HG03442 (cell line): ENCODE results near the gene EEF1A1.
"Not testable (repeated sequence)": the region's sequence is repeated elsewhere in the genome, so short reads cannot be mapped to it uniquely, and the experiment has no call there.

Experiments
- ATAC-seq: cut with Tn5 transposase; IDR thresholded peaks from one replicate; pipeline ENCODE4 v1.9.1; 2021; ENCODE audit warnings: mild to moderate bottlenecking, moderate library complexity; ENCODE audit not compliant: unreplicated experiment

EEF1A1 gene

DNA sequence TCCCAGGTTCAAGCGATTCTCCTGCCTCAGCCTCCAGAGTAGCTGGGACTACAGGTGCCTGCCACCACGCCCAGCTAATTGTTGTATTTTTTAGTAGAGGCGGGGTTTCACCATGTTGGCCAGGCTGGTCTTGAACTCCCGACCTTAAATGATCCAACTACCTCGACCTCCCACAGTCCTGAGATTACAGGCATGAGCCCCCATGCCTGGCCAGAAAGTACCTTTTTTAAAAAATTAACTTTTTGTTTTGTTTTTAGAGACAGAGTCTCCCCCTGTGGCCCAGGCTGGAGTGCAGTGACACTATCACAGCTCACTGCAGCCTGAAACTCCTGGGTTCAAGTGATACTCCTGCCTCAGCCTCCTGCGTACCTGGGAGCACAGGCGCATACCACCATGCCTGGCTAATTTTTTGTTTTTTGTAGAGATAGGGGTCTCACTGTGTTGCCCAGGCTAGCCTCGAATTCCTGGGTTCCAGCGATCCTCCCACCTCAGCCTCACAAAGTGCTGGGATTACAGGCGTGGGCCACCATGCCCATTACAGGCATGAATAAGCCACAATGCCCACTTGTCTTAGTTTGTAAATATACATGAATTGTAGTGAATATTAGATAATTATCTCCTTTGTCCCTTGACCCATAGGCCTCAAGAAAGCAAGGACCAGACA is 17.4 kb upstream of the EEF1A1 start:
- ATAC-seq = peak; percentile 10

DNA sequence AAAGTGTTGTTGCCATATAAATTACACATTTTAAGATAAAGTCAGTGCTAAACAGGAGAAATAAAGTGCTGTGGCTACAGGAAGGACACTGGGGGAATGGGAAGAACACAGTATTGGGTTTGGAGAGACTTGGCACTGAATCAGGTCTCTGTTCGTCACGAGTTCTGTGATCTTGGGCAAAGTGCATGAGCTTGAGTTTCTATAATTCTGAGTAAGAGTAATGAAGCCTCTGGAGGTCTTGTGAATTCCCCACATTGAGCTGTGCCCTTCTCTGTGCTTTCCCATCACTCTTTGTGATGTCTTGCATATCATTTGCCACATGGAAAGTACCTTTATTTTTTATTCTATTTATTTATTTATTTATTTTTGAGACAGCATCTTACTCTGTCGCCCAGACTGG is 16.8 kb upstream of the EEF1A1 start:
- peak; percentile 71 for ATAC-seq

DNA sequence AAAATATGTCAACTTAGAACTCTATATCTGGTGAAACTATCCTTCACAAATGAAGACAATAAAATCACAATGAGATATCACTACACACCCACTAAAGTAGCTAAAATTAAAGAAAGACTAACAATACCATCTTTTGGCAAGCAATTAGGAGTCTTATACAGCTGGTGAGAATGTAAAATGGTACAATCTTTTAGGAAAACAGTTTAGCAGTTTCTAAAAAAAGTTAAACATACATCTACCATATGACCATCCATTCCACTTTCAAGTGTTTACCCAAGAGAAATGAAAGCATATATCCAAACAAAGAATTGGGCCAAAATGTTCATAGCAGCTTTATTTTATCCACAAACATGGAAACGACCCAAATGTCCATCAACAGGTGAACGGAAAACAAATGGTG is 13.8 kb upstream of the EEF1A1 start:
- no peak for ATAC-seq

DNA sequence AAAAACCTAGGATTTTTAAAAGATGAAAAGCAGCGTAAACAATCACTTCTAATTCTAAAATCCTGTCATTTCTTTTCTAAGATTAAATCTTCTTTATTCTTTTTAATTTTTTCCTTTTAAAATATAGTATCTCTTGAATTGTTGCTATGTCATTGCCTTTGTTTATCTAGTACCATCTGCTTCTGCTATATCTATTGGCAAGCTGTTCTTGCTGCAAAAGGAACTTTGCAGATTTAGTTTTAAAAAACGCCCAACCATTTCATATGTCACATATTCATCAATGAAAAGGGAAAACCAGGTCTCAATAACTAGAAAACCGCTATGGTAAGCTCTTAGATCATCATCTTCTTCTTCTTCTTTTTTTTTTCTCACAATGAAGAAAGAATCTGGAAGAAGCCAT is 11.5 kb upstream of the EEF1A1 start:
- no peak for ATAC-seq

DNA sequence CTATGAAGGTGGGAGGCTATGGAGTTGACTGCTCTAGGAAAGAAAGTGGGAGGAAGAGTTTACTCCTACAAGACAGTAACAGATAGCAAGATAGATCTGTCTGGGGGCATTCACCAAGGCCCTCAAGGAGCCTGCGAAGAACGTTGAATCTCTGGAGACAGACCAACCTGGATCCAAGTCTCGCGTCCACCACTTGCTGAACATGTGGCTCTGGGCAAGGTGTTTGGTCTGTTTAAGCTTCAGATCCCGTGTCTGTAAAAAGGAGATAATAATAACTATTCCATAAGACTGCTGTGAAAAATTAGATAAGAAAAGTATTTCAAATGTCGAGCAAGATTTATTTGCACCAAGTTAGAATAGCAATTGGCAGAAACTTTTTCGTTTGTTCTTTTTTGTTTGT is 8.1 kb upstream of the EEF1A1 start:
- no peak for ATAC-seq

DNA sequence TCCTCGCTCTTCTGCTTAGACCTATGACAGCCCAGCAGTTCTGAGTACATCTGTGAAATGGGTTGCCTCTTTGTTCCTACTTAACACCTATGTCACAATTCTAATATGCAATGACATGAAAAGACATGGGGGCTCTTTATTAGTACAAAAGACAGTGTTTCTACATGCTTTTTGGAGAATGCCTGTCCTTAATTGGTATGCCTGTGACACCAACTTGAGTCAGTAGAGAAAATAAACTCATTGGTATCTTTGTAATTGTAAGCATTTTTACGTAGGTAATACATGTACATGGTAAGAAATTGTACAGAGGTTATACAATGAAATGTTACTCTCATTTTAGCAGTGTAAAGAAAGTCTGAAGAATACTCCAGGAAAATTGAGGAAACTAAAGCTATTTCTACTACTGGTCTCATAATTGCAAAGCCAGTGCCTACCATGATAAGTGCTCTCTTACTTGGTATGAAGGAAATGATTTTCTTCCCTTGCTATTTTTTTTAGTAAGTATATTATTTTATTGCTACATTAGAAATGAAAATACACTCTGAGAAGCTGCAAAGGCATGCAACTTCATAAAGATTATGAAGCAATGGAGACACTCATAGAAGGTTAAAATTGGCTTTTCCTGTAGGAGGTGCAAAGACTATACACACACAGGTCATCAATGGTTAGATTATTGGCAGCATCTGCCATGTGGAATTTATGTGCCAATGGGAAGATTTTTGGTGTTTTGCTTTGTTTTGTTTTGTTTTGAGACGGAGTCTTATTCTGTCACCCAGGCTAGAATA is 4.9 kb upstream of the EEF1A1 start:
- no peak for ATAC-seq

DNA sequence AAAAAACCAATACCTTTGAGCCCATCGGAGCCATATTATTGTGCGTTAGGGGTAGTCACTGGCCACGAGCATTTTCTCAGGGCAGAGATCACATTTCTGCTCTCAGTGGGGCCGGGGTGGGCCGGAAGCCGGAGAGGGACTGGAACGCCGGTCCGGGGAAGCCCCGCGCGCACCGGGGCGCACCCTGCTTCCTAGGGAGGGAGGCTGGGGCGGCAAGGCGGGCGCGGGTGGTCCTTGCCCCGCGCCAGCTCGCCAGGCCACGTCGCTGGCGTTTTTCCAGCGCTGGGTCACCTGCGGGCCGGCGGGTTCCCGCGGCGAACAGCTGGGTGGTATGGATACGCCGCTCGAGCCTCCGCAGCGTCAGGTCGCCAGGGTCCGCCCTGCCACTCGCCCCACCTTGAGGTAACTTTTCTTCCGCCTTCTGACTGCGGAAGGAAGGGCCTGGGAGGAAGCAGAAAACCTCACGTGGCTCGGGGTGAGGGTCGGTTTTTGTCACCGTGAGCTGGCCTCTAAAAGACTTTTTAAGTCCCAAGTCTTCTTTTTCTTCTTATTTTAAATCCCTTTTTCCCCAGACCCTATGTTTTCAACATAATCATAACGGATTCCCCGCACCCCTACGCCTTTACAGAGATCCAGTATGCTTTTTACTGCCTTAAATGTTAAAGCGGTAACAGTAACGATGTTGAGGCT is 2.7 kb upstream of the EEF1A1 start:
- peak; percentile 53 for ATAC-seq

DNA sequence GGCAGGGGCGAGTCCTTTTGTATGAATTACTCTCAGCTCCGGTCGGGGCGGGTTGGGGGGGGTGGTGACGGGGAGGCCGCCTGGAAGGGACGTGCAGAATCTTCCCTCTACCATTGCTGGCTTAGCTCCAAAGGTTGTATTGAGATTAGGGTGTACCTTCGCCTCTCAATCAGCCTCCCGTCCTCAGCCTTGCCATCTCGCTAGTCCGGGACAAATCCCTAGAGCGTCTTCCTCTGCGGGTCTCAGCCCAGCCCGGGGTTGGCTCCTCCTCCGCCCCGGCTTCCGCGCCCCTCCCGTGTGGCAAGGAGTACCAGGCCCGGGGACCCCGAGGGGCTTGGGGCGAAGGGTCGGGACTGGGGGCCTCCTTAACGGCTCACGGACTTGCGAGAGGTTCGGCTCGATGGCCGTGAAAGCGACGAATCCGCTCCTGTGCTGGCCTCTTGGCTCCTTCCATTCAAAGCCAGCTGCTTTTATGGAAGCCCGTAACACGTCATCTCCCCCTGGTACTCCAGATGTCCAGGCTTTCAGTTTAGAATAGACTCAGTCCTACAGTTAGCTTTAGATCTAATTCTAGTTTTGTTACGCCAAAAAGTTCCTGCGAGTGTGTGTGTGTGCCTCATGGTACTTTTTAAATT is 636 bp upstream of the EEF1A1 start:
- peak; percentile 26 for ATAC-seq

DNA sequence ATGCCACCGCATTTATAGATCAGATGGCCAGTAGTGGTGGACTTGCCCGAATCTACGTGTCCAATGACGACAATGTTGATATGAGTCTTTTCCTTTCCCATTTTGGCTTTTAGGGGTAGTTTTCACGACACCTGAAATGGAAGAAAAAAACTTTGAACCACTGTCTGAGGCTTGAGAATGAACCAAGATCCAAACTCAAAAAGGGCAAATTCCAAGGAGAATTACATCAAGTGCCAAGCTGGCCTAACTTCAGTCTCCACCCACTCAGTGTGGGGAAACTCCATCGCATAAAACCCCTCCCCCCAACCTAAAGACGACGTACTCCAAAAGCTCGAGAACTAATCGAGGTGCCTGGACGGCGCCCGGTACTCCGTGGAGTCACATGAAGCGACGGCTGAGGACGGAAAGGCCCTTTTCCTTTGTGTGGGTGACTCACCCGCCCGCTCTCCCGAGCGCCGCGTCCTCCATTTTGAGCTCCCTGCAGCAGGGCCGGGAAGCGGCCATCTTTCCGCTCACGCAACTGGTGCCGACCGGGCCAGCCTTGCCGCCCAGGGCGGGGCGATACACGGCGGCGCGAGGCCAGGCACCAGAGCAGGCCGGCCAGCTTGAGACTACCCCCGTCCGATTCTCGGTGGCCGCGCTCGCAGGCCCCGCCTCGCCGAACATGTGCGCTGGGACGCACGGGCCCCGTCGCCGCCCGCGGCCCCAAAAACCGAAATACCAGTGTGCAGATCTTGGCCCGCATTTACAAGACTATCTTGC is 725 bp downstream of the EEF1A1 start:
- ATAC-seq = no peak

DNA sequence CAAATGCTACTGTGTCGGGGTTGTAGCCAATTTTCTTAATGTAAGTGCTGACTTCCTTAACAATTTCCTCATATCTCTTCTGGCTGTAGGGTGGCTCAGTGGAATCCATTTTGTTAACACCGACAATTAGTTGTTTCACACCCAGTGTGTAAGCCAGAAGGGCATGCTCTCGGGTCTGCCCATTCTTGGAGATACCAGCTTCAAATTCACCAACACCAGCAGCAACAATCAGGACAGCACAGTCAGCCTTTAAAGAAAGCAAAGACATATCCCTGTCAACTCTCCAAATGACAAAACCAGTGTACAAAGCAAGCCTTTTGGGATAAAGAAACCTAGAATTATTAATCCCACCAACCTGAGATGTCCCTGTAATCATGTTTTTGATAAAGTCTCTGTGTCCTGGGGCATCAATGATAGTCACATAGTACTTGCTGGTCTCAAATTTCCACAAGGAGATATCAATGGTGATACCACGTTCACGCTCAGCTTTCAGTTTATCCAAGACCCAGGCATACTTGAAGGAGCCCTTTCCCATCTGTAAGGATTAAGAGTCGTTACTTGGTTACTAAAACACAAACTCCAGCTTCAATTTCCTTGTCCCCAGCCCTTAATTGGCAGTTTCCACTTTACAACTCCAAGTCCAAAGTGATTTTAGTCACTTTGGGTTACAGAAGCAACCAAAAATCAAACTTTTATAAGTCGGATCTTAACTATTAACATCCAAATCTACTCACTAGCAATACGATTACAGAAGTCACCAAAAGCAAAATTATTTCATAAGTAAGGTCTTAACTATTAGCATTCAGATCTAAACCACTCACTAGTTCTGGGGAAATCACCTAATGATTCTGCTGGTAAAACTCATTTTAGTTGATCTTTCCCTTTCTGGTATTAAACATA is 1.6 kb downstream of the EEF1A1 start:
- ATAC-seq = not testable (repeated sequence)

DNA sequence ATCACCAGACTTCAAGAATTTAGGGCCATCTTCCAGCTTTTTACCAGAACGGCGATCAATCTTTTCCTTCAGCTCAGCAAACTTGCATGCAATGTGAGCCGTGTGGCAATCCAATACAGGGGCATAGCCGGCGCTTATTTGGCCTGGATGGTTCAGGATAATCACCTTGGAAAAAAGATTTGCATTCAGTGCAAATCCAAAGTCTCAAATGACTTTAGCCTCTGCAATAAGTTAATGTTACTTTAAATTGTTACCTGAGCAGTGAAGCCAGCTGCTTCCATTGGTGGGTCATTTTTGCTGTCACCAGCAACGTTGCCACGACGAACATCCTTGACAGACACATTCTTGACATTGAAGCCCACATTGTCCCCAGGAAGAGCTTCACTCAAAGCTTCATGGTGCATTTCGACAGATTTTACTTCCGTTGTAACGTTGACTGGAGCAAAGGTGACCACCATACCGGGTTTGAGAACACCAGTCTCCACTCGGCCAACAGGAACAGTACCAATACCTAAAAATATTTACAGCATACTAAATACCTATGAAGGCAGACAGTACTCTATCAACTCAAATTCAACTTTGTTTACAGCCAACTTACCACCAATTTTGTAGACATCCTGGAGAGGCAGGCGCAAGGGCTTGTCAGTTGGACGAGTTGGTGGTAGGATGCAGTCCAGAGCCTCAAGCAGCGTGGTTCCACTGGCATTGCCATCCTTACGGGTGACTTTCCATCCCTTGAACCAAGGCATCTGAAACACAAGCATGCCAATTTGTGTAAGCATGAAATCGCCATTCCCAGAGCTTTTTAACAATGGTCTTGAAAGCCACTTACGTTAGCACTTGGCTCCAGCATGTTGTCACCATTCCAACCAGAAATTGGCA is 2.5 kb downstream of the EEF1A1 start:
- ATAC-seq = not testable (repeated sequence)

DNA sequence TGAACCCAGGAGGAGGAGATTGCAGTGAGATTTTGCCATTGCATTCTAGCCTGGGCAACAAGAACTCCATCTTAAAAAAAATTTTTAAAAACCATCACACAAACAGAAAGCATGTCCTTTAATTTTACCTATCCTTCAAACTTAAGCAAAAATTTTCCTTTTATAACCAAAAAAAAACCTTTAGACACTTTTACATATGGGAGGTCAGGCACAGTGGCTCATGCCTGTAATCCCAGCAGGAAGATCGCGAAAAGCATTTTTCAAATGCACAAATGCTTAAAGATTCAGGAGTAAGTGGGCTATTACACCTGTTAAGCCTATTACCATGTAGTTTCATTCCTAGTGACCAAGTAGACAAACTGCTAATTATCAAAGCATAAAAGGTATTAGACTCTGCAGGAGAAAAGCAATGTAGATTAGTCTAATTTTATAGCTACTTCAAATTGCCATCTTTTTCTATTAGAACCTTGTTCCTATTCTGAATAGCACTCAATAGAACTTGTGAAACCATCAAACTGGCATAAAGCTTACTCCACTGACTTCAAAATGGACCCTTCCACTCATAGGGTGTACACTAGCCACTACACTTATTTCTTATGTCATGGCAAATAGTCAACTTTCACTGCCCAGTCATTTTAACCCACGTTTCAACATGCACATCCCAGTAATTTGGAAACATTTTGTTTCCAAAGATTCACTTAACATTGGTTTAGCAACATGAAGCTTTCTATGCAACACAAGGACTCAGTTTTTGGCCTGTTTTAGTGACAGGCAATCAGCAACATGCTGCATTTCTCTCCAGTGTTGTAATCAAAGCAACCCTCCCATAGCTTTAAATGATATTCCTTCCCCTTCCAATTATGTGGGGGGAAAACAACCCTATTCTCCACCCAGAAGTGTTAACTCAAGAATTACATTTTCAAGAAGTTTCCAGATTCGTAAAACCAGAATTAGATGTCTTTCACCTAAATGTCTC is 4.0 kb downstream of the EEF1A1 start:
- no peak for ATAC-seq

DNA sequence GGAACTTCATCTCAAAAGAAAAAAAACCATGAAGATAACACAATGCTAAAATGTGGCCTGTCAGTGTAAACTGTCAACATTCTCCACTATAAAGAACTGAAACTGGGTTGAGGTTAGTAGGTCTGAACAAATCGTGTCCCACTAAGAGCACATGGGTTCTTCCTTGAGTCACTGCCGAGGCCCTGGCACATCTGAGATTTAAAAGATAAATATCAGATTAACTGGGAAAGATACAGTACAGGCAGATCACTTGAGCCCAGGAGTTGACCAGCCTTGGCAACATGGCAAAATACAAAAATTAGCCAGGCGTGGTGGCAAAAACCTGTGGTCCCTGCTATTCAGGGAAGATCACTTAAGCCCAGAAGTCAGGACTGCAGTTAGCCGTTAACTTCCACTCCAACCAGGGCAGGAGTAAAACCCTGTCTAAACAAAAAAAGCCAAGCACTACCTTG is 5.6 kb downstream of the EEF1A1 start:
- peak; percentile 39 for ATAC-seq

DNA sequence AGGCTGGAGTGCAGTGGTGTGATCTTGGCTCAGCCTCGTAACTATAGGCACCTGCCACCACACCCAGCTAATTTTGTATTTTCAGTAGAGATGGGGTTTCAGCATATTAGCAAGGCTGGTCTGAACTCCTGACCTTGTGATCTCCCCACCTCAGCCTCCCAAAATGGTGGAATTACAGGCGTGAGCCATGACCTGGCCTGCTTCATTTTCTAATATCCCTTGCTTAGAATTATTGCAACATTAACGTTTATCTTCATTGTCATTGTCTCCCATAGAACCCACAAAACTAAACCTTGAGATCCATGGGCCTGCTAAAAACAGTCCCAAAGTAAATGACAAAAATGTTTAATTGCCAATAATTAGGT is 6.1 kb downstream of the EEF1A1 start:
- no peak for ATAC-seq

DNA sequence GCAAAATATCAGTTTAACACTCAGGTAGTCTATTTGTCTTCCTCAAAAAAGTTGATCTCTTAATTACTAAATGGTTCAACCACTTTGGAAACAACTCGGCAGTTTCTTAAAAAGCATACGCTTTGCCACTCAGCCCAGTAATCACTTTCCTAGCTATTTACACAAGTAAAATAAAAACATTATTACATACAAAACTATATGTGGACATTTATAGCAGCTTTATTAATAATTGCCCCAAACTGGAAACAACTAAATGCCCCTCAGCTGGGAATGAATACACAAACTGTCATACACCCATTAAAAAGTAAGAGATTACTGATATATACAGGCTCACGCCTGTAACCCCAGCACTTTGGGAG is 7.4 kb downstream of the EEF1A1 start:
- ATAC-seq = no peak

DNA sequence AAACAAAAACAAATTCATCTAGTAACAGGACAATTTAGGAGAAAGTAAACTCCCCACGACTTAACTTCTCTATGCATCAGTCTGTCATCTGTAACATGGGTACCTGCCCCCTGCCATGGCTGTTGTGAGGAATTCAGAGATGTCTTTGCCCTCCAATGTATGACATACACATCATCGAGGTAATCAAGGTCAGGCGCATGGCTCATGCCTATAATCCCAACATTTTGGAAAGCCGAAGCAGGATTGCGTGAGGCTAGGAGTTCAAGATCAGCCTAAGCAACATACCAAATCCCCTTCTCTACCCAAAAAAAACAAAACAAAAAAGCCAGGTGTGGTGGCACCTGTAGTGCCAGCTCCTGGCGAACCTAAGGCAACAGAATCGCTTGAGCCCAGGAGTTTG is 9.0 kb downstream of the EEF1A1 start:
- ATAC-seq = no peak

DNA sequence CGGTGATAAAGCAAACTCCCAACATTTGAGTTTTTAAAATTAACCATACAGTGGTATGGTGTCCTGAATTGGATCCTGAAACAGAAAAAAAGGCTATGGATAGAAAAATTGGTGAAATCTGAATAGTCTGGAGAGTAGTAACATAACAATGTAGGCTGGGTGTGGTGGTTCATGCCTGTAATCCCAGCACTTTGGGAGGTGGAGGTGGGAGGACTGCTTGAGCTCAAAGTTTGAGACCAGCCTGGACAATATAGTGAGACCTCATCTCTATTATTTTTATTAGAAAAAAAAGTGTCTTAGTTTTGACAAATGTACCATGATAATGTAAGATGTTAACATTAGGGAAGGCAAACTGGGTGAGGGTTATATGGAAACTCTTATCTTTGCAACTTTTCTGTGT is 11.0 kb downstream of the EEF1A1 start:
- no peak for ATAC-seq

DNA sequence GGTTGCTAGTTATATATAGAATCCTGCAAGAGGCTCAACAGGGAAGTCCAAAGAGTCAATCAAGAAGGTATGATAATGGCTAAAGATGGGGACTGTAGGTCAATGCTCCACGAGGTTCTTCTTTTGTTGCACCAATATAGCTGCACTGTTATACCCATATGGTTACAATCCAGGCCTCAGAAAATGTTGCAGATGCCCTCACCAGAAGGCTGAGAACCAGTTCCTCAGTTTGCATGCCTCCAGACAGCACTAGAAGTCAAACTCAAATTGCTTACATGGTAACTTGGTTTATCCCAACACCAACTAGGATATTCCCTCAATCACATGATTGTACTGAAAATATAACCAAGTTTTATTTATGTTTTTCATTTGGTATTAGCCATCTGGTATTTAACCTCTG is 12.1 kb downstream of the EEF1A1 start:
- no peak for ATAC-seq
